A549 (cell line): ENCODE results near the gene KIF18A.
"Not testable (repeated sequence)": the region's sequence is repeated elsewhere in the genome, so short reads cannot be mapped to it uniquely, and the experiment has no call there.

Experiments
- BHLHE40 ChIP-seq: IDR thresholded peaks from 2 replicates; pipeline ENCODE4 v1.6.1; 2012; ENCODE audit warnings: low read depth, low read length, inconsistent platforms
- CEBPB ChIP-seq, 2 experiments: fragments of >200 bp in 1 of 2; sonication (Bioruptor Twin) in 1 of 2; formaldehyde crosslinking in 1 of 2; IDR thresholded peaks; 2 replicates each; pipeline ENCODE4 v1.6.1; 2012 to 2016
- CTCF ChIP-seq: fragments of >200 bp; sonication (Bioruptor Twin); formaldehyde crosslinking; IDR thresholded peaks from 3 replicates; pipeline ENCODE4 v1.5.1; 2016
- MAX ChIP-seq: IDR thresholded peaks from 2 replicates; pipeline ENCODE4 v1.6.1; 2012
- POLR2A ChIP-seq: IDR thresholded peaks from 2 replicates; pipeline ENCODE4 v1.6.1; 2012; ENCODE audit warnings: mild to moderate bottlenecking, low read length
- RAD21 ChIP-seq, 2 experiments: fragments of >200 bp in 1 of 2; sonication (Bioruptor Twin) in 1 of 2; formaldehyde crosslinking in 1 of 2; IDR thresholded peaks in 1 of 2; conservative IDR thresholded peaks in 1 of 2; 2 replicates in 1 of 2; 3 replicates in 1 of 2; pipeline ENCODE4 v1.6.1; 2012 to 2018; ENCODE audit warnings: inconsistent platforms in 1 of 2

GRCh38 chr11:28102300-28102699 lies 5.7 kb downstream of the KIF18A start:
- not testable (repeated sequence) for TF ChIP-seq CTCF; POLR2A; RAD21 (conservative IDR thresholded peaks at IDR 0.05 in 1 of 2, IDR thresholded peaks at IDR 0.05 in 1 of 2); BHLHE40; MAX; CEBPB (IDR thresholded peaks at IDR 0.05)
